B cell (primary cell): Measurements from ENCODE around the gene VEGFB. TPM values are rescaled to one million over a fixed set of nuclear protein-coding genes. Genes with fewer than 3 reads are reported as not detected.

Source experiments
- ATAC-seq: fragments of 200-7000 bp; cut with Tn5 transposase; one replicate; pipeline ENCODE4 v1.10.0; 2021; ENCODE audit warnings: low read depth, mild to moderate bottlenecking, moderate number of reproducible peaks, moderate library complexity
- CTCF ChIA-PET: fragments of 350-600 bp; sonication (Branson Sonifier 250); formaldehyde crosslinking; loops from one replicate; lab custom pipeline; 2021; ENCODE audit warnings: antibody characterized with exemption, inconsistent platforms; lab: Charles Lee
- POLR2A ChIA-PET: fragments of 350-600 bp; sonication (Branson Sonifier 250); formaldehyde crosslinking; loops from one replicate; lab custom pipeline; 2021; ENCODE audit warnings: antibody characterized with exemption; lab: Charles Lee
- DNase-seq: peaks from one replicate; pipeline ENCODE4 v3.0.0; 2013
- H2AFZ ChIP-seq: 2 replicates; pipeline ENCODE4 v1.6.1; 2012; ENCODE audit warnings: mild to moderate bottlenecking, low read depth, low read length; ENCODE audit not compliant: insufficient read depth, poor library complexity, severe bottlenecking
- H3K27ac ChIP-seq, 2 donors: 1 replicate in 1 of 2; 2 replicates in 1 of 2; pipeline ENCODE4 v1.5.1; 2012 to 2013; ENCODE audit warnings: low read length in 2 of 2, mild to moderate bottlenecking in 2 of 2, moderate library complexity in 1 of 2
- H3K27me3 ChIP-seq, 4 experiments: fragments of 200-600 bp in 1 of 4; sonication (generic) in 1 of 4; replicated peaks in 1 of 4; 1 replicate in 2 of 4; 2 replicates in 2 of 4; pipeline versions ENCODE4 v1.6.1 to v1.7.0; 2013 to 2016; ENCODE audit warnings: low read length in 3 of 4, mild to moderate bottlenecking in 2 of 4, mixed read lengths in 1 of 4, moderate library complexity in 1 of 4; ENCODE audit not compliant: insufficient read depth in 4 of 4, control insufficient read depth in 3 of 4; ENCODE audit errors: control extremely low read depth in 1 of 4
- H3K36me3 ChIP-seq, 2 experiments: replicated peaks in 1 of 2; 1 replicate in 1 of 2; 2 replicates in 1 of 2; pipeline versions ENCODE4 v1.6.1 to v1.7.1; 2013; ENCODE audit warnings: low read length in 1 of 2; ENCODE audit not compliant: insufficient read depth in 2 of 2, control insufficient read depth in 1 of 2; ENCODE audit errors: control extremely low read depth in 1 of 2, extremely low read depth in 1 of 2
- H3K4me1 ChIP-seq, 2 donors: fragments of 200-600 bp in 1 of 2; sonication (generic) in 1 of 2; 1 replicate in 1 of 2; 2 replicates in 1 of 2; pipeline versions ENCODE4 v1.5.1 to v1.6.1; 2013 to 2017; ENCODE audit warnings: low read length in 2 of 2; ENCODE audit not compliant: control insufficient read depth in 2 of 2, insufficient read depth in 2 of 2
- H3K4me2 ChIP-seq: replicated peaks from 2 replicates; pipeline ENCODE3; 2012; ENCODE audit warnings: mild to moderate bottlenecking, low read depth, low read length; ENCODE audit not compliant: poor library complexity, severe bottlenecking
- H3K4me3 ChIP-seq, 5 experiments: fragments of 200-600 bp in 1 of 5; sonication (generic) in 1 of 5; 1 replicate in 3 of 5; 2 replicates in 2 of 5; pipeline versions ENCODE4 v1.5.1 to v1.7.0; 2011 to 2016; ENCODE audit warnings: low read length in 4 of 5, mild to moderate bottlenecking in 4 of 5, low read depth in 2 of 5, control low read depth in 1 of 5, moderate library complexity in 1 of 5; ENCODE audit not compliant: insufficient read depth in 1 of 5; ENCODE audit errors: control extremely low read depth in 1 of 5, extremely low read depth in 1 of 5
- H3K79me2 ChIP-seq: fragments of 200-600 bp; sonication (generic); one replicate; pipeline ENCODE4 v1.6.0; 2016; ENCODE audit warnings: low read length; ENCODE audit not compliant: control insufficient read depth, insufficient read depth
- H3K9ac ChIP-seq: fragments of 200-600 bp; sonication (generic); 2 replicates; pipeline ENCODE4 v1.6.1; 2017; ENCODE audit warnings: mild to moderate bottlenecking, low read length, moderate library complexity
- H3K9me3 ChIP-seq, 3 donors: one replicate each; pipeline versions ENCODE4 v1.6.1 to v1.7.1; 2013; ENCODE audit warnings: low read length in 2 of 3; ENCODE audit not compliant: control insufficient read depth in 2 of 3, insufficient read depth in 1 of 3; ENCODE audit errors: control extremely low read depth in 1 of 3
- H4K20me1 ChIP-seq: 2 replicates; pipeline ENCODE4 v1.6.0; 2012; ENCODE audit warnings: mild to moderate bottlenecking, low read length; ENCODE audit not compliant: insufficient read depth, control insufficient read depth, poor library complexity, severe bottlenecking
- H3K27ac Mint-ChIP-seq: one replicate; pipeline ENCODE4 v1.8.0; 2021; ENCODE audit warnings: mixed read lengths
- H3K27me3 Mint-ChIP-seq: one replicate; pipeline ENCODE4 v1.8.0; 2021; ENCODE audit warnings: mixed read lengths
- H3K4me1 Mint-ChIP-seq: one replicate; pipeline ENCODE4 v1.8.0; 2021; ENCODE audit warnings: mixed read lengths
- H3K4me3 Mint-ChIP-seq: one replicate; pipeline ENCODE4 v1.8.0; 2021; ENCODE audit warnings: mixed read lengths
- H3K9me3 Mint-ChIP-seq: one replicate; pipeline ENCODE4 v1.8.0; 2022; ENCODE audit warnings: mixed read lengths; ENCODE audit not compliant: insufficient read depth
- EZH2 ChIP-seq: IDR thresholded peaks from 2 replicates; pipeline ENCODE4 v1.6.1; 2012; ENCODE audit warnings: borderline replicate concordance, low read depth, mild to moderate bottlenecking, moderate library complexity, low read length; ENCODE audit not compliant: insufficient read depth, poor library complexity, severe bottlenecking
- WGBS: methylation state at CpG from one replicate; pipeline ENCODE4 v1.1.5; 2013; ENCODE audit warnings: missing lambda C conversion rate; ENCODE audit not compliant: insufficient coverage; 5-methylcytosine and 5-hydroxymethylcytosine counted together
- intact Hi-C: fragments of 100-400 bp; cut with micrococcal nuclease; formaldehyde crosslinking; loops from one replicate; pipeline ENCODE4 v1.10.0; 2022
- polyA minus RNA-seq: library from RNA; depleted of rRNA, polyadenylated mRNA; stranded (reverse); fragments of >200 nt; gene quantifications from 2 replicates; pipeline ENCODE4 v1.2.3, GENCODE V29; 2012
- polyA plus RNA-seq: library from polyadenylated mRNA; depleted of rRNA; stranded (reverse); fragments of >200 nt; gene quantifications from 2 replicates; pipeline ENCODE4 v1.2.3, GENCODE V29; 2012
- total RNA-seq, 2 donors: library from RNA; stranded (reverse); fragments of 120-200 nt in 1 of 2; gene quantifications; 1 replicate in 1 of 2; 2 replicates in 1 of 2; pipeline versions ENCODE4 v1.2.3 to v1.2.4, GENCODE V29; 2013 to 2022
- TF ChIP-seq, protein P1 (sequence below): fragments of 200-600 bp; IDR thresholded peaks from one replicate; pipeline ENCODE4 v1.8.0; 2022; ENCODE audit warnings: antibody characterized with exemption, mild to moderate bottlenecking

VEGFB gene
- total RNA-seq (152 and 153 TPM in 2 replicates), polyA plus RNA-seq (56.4 and 64.6 TPM in 2 replicates), polyA minus RNA-seq (25.5 and 44.2 TPM in 2 replicates)
- total RNA-seq (2013): 42.2 TPM

DNA sequence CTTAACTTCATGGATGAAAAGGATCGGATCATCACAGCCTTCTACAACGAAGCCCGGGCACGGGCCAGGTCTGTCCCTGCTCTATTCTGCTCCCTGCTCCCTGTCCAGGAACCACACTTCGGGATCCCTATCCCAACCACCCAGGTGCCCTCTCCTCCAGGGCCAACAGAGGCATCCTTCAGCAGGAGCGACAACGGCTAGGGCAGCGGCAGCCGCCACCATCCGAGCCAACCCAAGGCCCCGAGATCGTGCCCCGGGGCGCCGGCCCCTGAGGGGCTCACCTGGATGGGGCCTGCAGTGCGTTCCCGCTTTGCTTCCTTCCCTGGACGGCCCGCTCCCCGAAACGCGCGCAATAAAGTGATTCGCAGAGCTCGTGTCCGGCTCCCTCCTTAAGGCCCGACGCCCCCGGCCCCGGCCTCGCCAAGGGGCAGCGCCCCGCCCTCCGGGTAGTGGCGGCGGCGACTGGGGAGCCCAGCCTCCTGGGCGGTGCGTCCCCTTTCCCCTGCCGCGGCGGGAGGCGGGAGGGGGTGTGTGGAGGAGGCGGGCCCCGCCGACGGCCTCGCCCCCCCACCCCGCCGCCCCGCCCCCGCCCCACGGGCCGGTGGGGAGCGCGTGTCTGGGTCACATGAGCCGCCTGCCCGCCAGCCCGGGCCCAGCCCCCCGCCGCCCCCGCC is at the start of gene VEGFB:
TSS of gene VEGFB (plus strand) at position 672 of the 674 bp plus-strand sequence. CDS start 250 bp downstream, outside the sequence.
- POLR2A ChIA-PET: interaction anchor here (0.9 to 2.4 kb wide), 4 partner anchors 11 to 38 kb away, joined by 3 to 7 read pairs (median 4); partner anchors contain the start of gene FERMT3

More for the DNA sequence above, at the start of gene VEGFB:
- Mint-ChIP-seq H3K27ac (peak within 1 kb of the TSS; percentile 96), H3K4me1 (peaks cover 65% of the 10 kb centered on the region), H3K27me3 (no peaks in the 10 kb centered on the region), H3K4me3 (peak within 1 kb of the TSS; percentile 96), H3K9me3 (no peaks in the 10 kb centered on the region)
- WGBS: 11% methylated on average over 49 of the region's 62 CpGs
- peak within 1 kb of the TSS; percentile 65 to 85 for H3K27ac ChIP-seq
- peak; percentile 59 for ATAC-seq
- peaks cover 25% of the 10 kb centered on the region for H4K20me1 ChIP-seq
- DNase-seq: peak; percentile 81
- H3K4me1 ChIP-seq: peaks cover 34 to 70% of the 10 kb centered on the region in 2 donors
- H3K9ac ChIP-seq: peak within 1 kb of the TSS; percentile 89
- peak within 1 kb of the TSS; percentile 99 for H3K4me2 ChIP-seq
- peak within 1 kb of the TSS; percentile 53 to 84 (median 67) for H3K4me3 ChIP-seq
- no peaks in the 10 kb centered on the region for H3K9me3 ChIP-seq
- H2AFZ ChIP-seq: peak within 1 kb of the TSS; percentile 64
- peaks cover 23% of the 10 kb centered on the region for H3K79me2 ChIP-seq
- CTCF ChIA-PET: interaction anchor here (1.0 to 2.2 kb wide), 2 partner anchors 10 to 29 kb away, joined by 5 to 10 read pairs; no protein-coding TSS in a partner anchor
- TF ChIP-seq EZH2: no peak
- TF ChIP-seq, protein P1, sequence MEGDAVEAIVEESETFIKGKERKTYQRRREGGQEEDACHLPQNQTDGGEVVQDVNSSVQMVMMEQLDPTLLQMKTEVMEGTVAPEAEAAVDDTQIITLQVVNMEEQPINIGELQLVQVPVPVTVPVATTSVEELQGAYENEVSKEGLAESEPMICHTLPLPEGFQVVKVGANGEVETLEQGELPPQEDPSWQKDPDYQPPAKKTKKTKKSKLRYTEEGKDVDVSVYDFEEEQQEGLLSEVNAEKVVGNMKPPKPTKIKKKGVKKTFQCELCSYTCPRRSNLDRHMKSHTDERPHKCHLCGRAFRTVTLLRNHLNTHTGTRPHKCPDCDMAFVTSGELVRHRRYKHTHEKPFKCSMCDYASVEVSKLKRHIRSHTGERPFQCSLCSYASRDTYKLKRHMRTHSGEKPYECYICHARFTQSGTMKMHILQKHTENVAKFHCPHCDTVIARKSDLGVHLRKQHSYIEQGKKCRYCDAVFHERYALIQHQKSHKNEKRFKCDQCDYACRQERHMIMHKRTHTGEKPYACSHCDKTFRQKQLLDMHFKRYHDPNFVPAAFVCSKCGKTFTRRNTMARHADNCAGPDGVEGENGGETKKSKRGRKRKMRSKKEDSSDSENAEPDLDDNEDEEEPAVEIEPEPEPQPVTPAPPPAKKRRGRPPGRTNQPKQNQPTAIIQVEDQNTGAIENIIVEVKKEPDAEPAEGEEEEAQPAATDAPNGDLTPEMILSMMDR: no peak
- no peaks in the 10 kb centered on the region for H3K27me3 ChIP-seq
- intact Hi-C loops: loop anchor here (1.0 kb wide), 1 partner anchor 8 kb away; the partner anchor contains the start of genes NUDT22 and TRPT1
- peaks cover 0 to 27% of the 10 kb centered on the region in 2 experiments for H3K36me3 ChIP-seq
